GM21515 (cell line): ENCODE data around the gene EP400.

Source experiments
- ATAC-seq: cut with Tn5 transposase; IDR thresholded peaks from one replicate; pipeline ENCODE4 v1.9.1; 2021; ENCODE audit not compliant: unreplicated experiment

The EP400 gene

GRCh38 chr12:131922772-131923171, 27.0 kb upstream of the EP400 start:
- no peak for ATAC-seq

GRCh38 chr12:131923260-131923659, 26.5 kb upstream of the EP400 start:
- peak; percentile 69 for ATAC-seq

GRCh38 chr12:131927110-131928079, 22.3 kb upstream of the EP400 start:
- ATAC-seq = no peak

- ATAC-seq = peak; percentile 3
Measured at GRCh38 chr12:131928080-131928710, 21.5 kb upstream of the EP400 start.

GRCh38 chr12:131928711-131929580, 20.8 kb upstream of the EP400 start, which contains the start of gene PUS1:
Gene PUS1 (plus strand): TSS chr12:131929276. CDS start chr12:131929723, 447 bp downstream.
- ATAC-seq = peak; percentile 67

- peak; percentile 1 for ATAC-seq
Measured at GRCh38 chr12:131929581-131930456, 19.9 kb upstream of the EP400 start.

- no peak for ATAC-seq
Measured at GRCh38 chr12:131930510-131930909, 19.2 kb upstream of the EP400 start.

GRCh38 chr12:131933387-131933786, 16.4 kb upstream of the EP400 start:
- no peak for ATAC-seq

- ATAC-seq = no peak
Measured at GRCh38 chr12:131934535-131934934, 15.2 kb upstream of the EP400 start.

GRCh38 chr12:131938082-131938481, 11.7 kb upstream of the EP400 start:
- no peak for ATAC-seq

GRCh38 chr12:131939007-131939406, 10.7 kb upstream of the EP400 start:
- ATAC-seq = no peak

GRCh38 chr12:131940141-131940547, 9.6 kb upstream of the EP400 start:
- no peak for ATAC-seq

- no peak for ATAC-seq
Measured at GRCh38 chr12:131941116-131941986, 8.4 kb upstream of the EP400 start.

GRCh38 chr12:131941987-131942341, 7.8 kb upstream of the EP400 start:
- ATAC-seq = no peak

GRCh38 chr12:131942671-131943070, 7.1 kb upstream of the EP400 start:
- ATAC-seq = no peak

GRCh38 chr12:131943389-131943788, 6.4 kb upstream of the EP400 start:
- no peak for ATAC-seq

- ATAC-seq = no peak
Measured at GRCh38 chr12:131943876-131944275, 5.9 kb upstream of the EP400 start.

GRCh38 chr12:131944601-131945251, 5.0 kb upstream of the EP400 start:
- no peak for ATAC-seq

GRCh38 chr12:131946757-131947156, 3.0 kb upstream of the EP400 start:
- ATAC-seq = no peak
